AML-193 (cell line): ENCODE data around the gene USP6NL.
"Not testable (repeated sequence)": the region's sequence is repeated elsewhere in the genome, so short reads cannot be mapped to it uniquely, and the experiment has no call there.

Experiments used
- DNase-seq, 2 experiments: peaks; one replicate each; lab custom pipeline; 2025; lab: John Stamatoyannopoulos, UW

Gene USP6NL

DNA sequence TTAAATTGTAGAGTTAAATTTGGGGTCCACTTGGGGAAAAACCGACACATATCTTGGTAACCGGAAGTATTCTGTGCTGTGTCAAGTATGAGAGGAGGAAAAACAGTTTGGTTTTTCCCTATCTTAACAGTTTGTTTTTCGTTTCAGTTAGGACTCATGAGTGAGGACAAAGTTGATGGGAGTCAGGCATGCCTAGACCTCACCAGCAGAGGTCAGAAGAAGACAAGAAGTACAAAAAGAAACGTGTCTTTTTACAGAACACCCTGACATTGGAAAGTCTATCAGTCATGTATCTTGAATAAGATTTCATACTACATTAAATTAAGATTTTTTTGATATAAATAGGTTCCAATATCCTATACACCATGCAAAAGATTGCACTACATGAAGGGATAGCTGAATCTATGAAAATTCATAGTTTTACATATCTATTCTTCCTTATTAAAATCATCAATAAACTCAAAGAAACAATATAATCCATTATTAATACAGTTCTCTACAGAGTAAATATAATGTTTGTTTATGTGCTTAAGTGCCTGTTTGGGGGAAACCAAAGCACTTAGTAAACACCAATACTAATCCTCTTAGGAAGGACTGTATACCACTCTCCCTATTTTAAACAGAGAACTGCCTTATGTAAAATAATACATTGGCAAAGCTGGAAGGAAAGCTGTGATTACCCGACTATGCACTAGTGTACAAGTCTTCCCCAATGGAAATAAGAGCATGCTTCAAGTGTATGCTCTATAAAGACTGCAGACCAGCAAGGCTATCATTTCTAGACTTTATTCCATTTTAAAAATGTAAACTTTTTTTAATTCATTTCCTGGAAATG lies 95.6 kb downstream of the USP6NL start:
- peak; percentile 64 to 70 for DNase-seq

GRCh38 chr10:11513727-11514126 lies 97.7 kb downstream of the USP6NL start:
- no peak for DNase-seq

DNA sequence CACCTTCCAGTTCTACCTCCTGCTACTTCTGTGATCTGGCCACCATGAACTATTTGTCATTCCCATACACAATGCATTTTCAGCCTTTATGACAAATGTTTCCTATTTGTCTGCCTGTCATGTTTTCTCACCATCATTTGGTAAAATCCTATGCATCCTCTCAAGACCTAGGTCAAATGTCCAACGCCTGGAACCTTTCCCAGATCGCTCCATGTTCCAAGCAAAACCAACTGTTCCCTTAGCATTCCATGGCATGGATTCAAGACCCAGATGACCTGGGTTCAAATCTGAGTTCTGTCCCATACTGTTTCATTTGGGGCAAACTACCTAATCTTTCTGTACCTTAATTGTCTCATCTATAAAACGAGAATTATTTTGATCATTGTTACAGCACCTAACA lies 98.9 kb downstream of the USP6NL start:
- DNase-seq, result no peak

GRCh38 chr10:11511321-11511720 lies 100.1 kb downstream of the USP6NL start:
- DNase-seq, result no peak

DNA sequence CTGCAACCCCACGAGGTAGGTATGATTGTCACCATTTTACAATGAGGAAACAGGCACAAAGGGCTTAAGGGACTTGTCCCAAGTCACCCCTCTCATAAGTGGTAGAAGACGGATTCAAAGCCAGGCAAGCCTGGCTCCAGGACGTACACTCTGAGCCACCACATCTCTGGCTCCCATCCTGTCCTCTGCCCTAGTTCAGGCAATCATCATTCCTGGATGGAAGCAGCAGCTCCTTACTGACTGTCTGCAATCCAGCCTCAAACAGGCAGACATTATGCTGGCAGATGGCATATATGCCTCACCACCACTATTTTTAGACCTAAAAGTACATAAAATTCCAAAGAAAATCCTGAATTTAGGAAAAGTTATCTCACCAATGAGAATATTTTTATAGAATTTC lies 100.7 kb downstream of the USP6NL start:
- DNase-seq, result no peak

- no peak for DNase-seq
Measured at GRCh38 chr10:11510281-11510680, 101.2 kb downstream of the USP6NL start.

- DNase-seq, result no peak
Measured at GRCh38 chr10:11509036-11509435, 102.4 kb downstream of the USP6NL start.

DNA sequence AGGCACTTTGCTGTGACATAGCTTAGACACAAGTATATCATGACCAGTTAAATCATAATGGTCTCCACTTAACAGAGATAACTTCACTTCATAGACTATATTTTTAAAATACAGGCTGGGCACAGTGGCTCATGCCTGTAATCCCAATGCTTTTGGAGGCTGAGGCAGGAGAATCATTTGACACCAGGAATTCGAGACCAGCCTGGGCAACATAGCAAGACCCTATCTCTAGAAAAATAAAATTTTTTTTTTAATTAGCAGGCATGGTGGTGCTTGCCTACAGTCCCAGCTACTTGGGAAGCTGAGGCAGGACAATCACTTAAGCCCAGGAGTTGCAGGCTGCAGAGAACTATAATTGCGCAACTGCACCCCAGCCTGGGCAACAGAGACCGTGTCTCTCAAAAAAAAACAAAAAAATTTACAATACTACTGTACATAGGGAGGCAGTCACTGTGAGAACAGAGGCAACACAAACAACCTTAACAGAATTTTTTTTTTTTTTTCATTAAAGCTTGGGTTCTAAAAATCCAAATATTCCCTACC lies 105.1 kb downstream of the USP6NL start:
- no peak for DNase-seq

DNA sequence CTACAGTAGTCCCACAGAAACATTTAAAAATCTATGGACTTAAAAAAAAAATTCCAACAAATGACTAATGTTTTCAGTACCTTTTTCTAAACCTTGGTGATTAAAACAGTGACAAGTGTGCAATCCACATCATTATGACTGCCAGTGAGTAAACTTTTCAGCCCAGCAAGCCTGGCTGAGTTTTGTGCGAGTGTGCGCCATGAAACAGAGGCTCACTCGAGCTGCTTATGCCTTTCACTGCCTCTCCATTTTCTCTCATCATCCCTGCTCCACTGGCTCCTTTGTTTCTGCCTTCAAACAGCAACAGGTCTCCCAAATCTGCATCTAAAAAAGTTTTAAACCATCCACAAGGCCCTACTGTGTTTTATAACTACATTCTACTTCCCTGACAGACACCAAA lies 105.8 kb downstream of the USP6NL start:
- DNase-seq, result no peak

DNA sequence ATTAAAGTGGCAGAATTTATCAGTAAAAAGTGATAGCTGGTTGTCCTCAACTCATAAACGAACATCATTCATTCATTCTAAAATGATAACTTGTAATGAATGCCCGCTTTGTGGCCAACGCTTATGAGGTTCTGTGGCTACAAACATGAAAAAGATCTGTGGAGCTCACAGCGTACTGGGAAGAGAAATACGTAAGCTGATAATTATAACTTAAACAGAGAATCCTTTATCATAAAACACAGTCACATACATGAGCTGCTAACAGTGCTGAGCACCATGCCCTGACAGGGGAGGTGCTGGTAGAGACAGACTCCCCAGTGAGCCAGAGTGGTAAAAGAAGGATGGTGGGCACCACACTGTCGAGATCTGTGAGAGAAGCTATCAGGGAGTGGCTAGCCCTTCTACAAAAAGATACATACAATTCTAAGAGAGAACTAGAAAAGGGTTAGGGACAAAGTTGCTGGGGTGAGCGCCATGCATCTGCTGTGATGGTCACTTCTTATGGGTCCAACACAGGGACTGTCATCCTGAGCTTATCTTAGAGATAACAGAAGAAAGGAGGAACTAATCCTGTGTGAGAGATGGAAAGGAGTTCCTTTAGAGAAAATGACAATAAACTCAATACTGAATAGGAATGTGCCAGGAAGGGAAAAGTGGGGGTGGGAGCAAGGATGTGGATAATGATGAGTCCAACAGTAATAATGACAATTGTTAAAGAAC lies 106.7 kb downstream of the USP6NL start:
- DNase-seq, result no peak

DNA sequence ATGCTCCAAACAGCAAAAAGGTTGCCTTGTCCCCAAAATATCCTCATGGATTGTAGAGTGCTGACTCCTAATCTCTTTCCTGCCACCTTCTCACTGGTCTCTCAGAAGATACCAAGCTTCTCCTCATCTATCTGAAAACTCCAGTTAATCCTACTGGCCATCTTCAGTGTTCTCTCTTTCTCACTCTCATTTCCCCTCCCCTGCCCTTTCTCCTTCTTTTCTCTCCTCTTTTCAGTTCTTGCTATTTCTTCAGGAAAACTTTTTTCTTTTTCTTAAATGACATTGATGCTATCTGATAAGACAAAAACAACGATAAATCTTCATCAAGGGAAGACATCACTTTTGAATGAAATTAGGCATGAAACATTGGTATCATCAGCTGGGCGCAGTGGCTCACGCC lies 109.8 kb downstream of the USP6NL start:
- DNase-seq, result no peak

DNA sequence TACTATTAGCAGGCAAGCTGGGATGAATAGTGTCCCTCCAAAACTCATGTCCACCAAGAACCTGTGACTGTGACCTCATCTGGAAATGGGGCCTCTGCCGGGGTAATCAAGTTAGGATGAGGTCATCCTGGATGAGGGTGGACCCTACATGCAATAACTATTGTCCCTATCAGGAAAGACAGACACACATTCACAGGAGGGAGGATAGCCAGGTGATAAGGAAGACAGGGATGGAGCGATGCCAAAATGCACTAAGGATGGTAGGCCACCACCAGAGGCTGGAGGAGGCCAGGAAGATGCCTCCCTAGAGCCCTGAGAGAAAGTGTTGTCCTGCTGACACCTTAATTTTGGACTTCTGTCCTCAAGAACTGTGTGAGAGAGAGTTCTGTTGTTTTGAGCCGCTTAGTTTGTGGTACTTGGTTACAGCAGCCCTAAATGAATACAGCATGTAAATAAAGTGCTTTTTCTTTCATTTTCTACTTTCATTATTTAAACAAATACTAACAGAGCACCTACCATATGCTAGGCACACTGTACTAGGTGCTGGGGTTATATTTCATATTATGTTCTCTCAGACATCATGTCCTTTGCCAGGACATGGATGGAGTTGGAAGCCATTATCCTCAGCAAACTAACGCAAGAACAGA lies 111.9 kb downstream of the USP6NL start:
- DNase-seq, result no peak

DNA sequence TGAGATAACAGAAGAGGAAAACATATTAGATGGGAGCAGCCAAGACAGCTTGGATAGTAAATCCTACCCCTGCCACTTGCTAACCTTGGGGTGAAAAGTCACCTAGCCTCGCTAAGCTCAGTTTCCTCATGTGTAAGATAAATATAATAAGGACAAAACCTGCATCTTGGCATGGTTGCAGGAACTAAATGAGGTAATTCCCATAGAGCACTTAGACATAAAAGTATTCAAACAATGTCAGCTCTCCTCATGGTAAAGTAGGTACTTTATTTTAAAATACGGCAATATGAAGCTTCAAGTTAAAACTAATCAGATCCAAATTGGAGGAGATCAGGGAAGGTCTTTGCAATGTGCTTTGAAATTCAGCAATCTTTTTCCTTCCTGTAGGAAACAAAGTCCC lies 113.1 kb downstream of the USP6NL start:
- DNase-seq, result no peak

DNA sequence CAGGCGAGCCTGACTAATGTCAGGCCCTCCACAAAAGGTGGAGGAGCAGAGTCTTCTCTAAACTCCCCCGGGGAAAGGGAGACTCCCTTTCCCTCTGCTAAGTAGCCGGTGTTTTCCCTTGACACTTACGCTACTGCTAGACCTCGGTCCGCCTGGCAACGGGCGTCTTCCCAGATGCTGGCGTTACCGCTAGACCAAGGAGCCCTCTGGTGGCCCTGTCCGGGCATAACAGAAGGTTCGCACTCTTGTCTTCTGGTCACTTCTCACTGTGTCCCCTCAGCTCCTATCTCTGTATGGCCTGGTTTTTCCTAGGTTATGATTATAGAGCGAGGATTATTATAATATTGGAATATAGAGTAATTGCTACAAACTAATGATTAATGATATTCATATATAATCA lies 116.5 kb downstream of the USP6NL start:
- DNase-seq, result not testable (repeated sequence)

DNA sequence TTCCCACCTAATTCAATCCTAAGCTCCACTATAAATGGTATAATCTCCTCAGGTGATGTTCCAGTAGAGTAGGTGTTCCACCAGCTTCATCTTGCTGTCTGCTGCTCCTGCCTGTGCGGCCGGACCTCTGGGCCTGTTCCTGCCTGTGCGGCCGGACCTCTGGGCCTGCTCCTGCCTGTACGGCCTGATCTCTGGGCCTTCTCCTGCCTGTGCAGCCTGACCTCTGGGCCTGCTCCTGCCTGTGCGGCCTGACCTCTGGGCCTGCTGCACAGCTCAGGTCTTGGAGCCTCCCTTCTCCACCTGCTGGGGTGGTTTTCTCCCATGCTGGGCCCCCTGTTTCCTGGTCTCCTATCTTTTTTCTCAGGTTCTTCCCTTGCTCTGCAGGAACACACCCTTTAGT lies 117.8 kb downstream of the USP6NL start:
- no peak for DNase-seq

DNA sequence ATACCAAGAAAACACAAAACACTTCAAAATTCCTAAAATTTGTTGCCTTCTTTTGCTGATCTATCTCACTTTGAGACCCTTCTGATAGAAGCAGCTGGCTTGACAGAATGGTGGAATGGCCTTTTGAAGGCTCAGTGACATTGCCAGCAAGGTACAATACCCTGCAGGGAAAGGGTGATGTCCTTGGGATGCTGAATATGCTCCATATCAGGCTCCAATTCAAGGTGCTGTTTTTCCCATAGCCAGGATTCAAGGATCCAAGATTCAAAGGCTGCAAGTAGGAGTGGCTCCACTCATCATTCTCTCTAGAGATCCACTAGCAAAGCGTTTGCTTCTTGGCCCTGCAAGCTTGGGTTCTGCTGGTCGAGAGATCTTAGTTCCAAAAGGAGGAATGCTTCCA lies 120.4 kb downstream of the USP6NL start:
- no peak for DNase-seq

DNA sequence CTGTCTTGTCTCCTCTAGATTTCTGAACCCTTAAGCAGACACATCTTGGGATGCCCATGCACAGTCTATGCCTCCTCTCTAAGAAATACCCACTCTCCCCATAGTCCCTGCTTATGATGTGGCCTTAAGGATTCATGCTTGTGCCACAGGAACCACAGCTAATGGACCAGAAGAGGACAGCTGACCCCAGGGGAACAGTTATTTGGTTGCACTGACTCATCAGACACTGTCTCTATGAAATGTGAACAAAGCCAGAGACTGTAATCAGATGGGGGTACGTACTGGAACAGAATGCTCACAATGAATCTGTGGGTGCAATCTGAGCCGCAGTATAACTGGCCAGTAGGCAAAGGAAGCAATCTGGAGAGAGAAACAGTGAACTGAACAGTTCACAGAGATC lies 121.9 kb downstream of the USP6NL start:
- no peak for DNase-seq

DNA sequence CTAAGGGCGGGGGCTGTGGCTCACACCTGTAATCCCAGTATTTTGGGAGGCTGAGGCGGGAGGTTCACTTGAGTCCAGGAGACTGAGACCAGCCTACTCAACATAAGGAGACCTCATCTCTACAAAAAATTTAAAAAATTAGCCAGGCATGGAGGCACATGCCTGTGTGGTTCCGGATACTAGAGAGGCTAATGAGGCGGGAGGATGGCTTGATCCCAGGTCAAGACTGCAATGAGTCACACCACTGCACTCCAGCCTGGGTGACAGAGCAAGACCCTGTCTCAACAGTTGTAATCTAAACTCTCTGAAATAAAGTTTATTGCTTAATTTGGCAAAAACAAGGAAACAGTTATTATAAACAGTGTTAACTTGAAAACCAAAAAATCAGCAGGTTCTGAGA lies 123.3 kb downstream of the USP6NL start:
- DNase-seq, result no peak

GRCh38 chr10:11483201-11484148 lies 128.0 kb downstream of the USP6NL start:
- peak; percentile 6 to 41 for DNase-seq

- no peak for DNase-seq
Measured at GRCh38 chr10:11482306-11482705, 129.1 kb downstream of the USP6NL start.

- DNase-seq, result no peak
Measured at GRCh38 chr10:11480687-11481086, 130.8 kb downstream of the USP6NL start.

DNA sequence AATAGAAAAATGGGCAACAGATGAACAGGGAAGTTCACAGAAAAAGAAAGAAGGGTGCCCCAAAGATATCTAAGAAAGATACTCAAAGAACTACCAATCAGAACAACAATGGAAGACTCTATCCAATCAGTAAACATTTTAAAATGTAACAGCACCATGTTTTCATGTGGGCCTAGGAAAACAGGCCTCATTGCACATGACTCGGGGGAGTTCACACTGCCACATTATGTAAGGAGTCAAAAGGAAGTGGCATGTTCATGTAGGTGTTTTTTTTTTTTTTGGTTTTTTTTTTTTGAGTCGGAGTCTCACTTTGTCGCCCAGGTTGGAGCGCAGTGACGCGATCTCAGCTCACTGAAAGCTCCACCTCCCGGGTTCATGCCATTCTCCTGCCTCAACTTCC lies 132.2 kb downstream of the USP6NL start:
- DNase-seq, result no peak
